HG03432 (cell line): Measurements from ENCODE around the gene IL1R1.

ENCODE experiments used
- ATAC-seq: cut with Tn5 transposase; IDR thresholded peaks from one replicate; pipeline ENCODE4 v1.9.1; 2021; ENCODE audit warnings: mild to moderate bottlenecking, moderate library complexity; ENCODE audit not compliant: unreplicated experiment

IL1R1 gene

GRCh38 chr2:102168026-102168771 lies 25.7 kb downstream of the IL1R1 start:
- ATAC-seq, result no peak

GRCh38 chr2:102171946-102172345 lies 29.4 kb downstream of the IL1R1 start:
- ATAC-seq, result no peak

- ATAC-seq, result no peak
Observed at GRCh38 chr2:102172745-102173144, 30.2 kb downstream of the IL1R1 start.

- no peak for ATAC-seq
Observed at GRCh38 chr2:102176172-102176571, 33.6 kb downstream of the IL1R1 start.

- no peak for ATAC-seq
Observed at GRCh38 chr2:102177814-102178478, 35.4 kb downstream of the IL1R1 start.

GRCh38 chr2:102179061-102179460 lies 36.5 kb downstream of the IL1R1 start:
- ATAC-seq, result no peak

- ATAC-seq, result no peak
Observed at GRCh38 chr2:102179788-102180686, 37.5 kb downstream of the IL1R1 start.

- ATAC-seq, result no peak
Observed at GRCh38 chr2:102180687-102180999, 38.1 kb downstream of the IL1R1 start.

GRCh38 chr2:102181376-102181775 lies 38.8 kb downstream of the IL1R1 start:
- no peak for ATAC-seq

- ATAC-seq, result no peak
Observed at GRCh38 chr2:102181919-102182635, 39.5 kb downstream of the IL1R1 start.

GRCh38 chr2:102184018-102184417 lies 41.5 kb downstream of the IL1R1 start:
- ATAC-seq, result no peak

GRCh38 chr2:102184568-102184967 lies 42.0 kb downstream of the IL1R1 start:
- ATAC-seq, result no peak

- no peak for ATAC-seq
Observed at GRCh38 chr2:102185347-102185746, 42.8 kb downstream of the IL1R1 start.

- no peak for ATAC-seq
Observed at GRCh38 chr2:102186791-102187495, 44.4 kb downstream of the IL1R1 start, which contains the start of gene IL1RL2. IL1RL2 (plus strand) TSS chr2:102187023; CDS start chr2:102187868, 845 bp downstream.

GRCh38 chr2:102187496-102188150 lies 45.1 kb downstream of the IL1R1 start:
- no peak for ATAC-seq

- no peak for ATAC-seq
Observed at GRCh38 chr2:102190430-102191107, 48.0 kb downstream of the IL1R1 start.

GRCh38 chr2:102191501-102191900 lies 49.0 kb downstream of the IL1R1 start:
- ATAC-seq, result no peak

- no peak for ATAC-seq
Observed at GRCh38 chr2:102193074-102193473, 50.5 kb downstream of the IL1R1 start.

GRCh38 chr2:102194609-102195268 lies 52.2 kb downstream of the IL1R1 start:
- no peak for ATAC-seq
